ENCODE data around the gene ANKRD37. TPM values are rescaled to one million over a fixed set of nuclear protein-coding genes. Genes with fewer than 3 reads are reported as not detected.

ANKRD37 gene
- total RNA-seq, 1 experiment from 2014 or later: 5.4 TPM

DNA sequence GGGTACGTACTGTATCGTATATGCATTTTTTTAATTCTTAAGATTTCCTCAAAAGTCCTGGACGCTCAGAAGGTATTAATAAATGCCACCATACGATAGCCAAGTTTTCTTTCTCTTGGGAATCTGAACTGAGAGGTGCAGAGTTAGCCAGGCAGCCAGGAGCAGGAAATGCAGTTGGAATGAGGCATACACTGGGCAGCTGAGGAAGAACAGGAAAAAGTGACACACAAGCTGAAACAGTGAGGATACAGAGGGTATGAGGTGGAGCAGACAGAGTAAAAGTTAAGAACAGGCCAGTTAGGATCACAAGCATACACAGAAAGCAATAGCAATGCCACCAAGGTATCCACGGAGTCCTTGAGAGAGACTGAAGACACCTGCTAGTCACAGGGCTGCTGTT, 15.8 kb downstream of the ANKRD37 start:
- DNase-seq (ENCODE audit: low read depth in 1 of 2, low spot score in 2 of 2): no peak
- H3K36me3 ChIP-seq: peaks cover 54% of the 10 kb centered on the region
- H3K4me3 ChIP-seq: no peak overlapping the region
- H3K9me3 ChIP-seq (replicated peaks): no peaks in the 10 kb centered on the region
- no peak overlapping the region for H3K27ac ChIP-seq
- H3K27me3 ChIP-seq (replicated peaks): no peaks in the 10 kb centered on the region
- H3K4me1 ChIP-seq (replicated peaks): no peaks in the 10 kb centered on the region

DNA sequence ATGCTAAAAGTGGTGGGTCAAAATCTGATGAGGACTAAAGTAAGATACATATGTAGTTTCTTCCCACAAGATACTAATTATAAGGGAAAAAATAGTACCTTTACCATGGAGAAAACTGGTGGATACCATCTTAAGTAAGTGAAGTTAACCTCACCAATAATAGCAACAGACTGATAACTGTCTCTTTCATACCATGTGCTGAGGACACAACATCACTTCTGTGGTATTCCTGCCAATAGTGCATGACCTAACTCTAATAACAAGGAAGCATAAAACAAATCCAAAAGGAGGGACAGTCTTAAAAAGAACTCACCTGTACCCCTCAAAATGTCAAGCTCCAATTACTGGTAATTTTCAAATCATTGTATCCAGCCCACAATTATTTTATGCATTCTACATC, 20.3 kb downstream of the ANKRD37 start:
- no peaks in the 10 kb centered on the region for H3K27me3 ChIP-seq (replicated peaks)
- H3K9me3 ChIP-seq (replicated peaks): no peaks in the 10 kb centered on the region
- H3K36me3 ChIP-seq: peaks cover 44% of the 10 kb centered on the region
- no peak for DNase-seq (ENCODE audit: low read depth in 1 of 2, low spot score in 2 of 2)
- H3K4me1 ChIP-seq (replicated peaks): no peaks in the 10 kb centered on the region
- H3K27ac ChIP-seq: no peak overlapping the region
- no peak overlapping the region for H3K4me3 ChIP-seq

DNA sequence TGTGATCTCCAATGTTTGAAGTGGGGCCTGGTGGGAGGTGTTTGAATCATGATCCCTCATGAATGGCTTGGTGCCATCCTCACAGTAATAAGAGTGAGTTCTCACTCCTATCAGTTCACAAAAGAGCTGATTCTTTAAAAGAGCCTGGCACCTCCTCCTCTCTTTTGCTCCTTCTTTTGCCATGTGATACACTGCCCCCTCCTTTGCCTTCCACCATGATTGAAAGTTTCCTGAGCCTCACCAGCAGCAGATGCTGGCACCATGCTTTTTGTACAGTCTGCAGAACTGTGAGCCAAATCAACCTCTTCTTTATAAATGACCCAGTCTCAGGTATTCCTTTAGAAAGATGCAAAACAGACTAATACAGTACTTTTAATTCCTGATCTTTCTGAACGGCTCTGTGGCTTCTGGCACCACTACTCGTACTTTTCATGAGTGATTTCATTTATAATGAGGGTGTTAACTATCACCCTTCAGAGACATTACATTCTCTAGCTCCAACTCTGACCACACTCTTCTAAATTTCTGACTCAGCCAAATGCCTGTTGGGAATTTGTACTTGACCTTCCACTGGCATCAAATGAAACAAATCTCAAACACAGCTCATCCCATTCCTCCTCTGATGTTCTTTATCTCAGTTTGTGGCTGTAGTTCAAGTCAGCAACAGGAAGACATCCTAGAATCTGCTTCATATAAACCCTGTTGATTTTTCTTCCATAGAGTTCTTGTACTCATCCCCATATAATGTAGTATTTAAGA, 24.9 kb downstream of the ANKRD37 start:
- no peak overlapping the region for H3K4me3 ChIP-seq
- peak in 1 of 2 experiments; percentile 4 for DNase-seq (ENCODE audit: low read depth in 1 of 2, low spot score in 2 of 2)
- peaks cover 8% of the 10 kb centered on the region for H3K4me1 ChIP-seq (replicated peaks)

DNA sequence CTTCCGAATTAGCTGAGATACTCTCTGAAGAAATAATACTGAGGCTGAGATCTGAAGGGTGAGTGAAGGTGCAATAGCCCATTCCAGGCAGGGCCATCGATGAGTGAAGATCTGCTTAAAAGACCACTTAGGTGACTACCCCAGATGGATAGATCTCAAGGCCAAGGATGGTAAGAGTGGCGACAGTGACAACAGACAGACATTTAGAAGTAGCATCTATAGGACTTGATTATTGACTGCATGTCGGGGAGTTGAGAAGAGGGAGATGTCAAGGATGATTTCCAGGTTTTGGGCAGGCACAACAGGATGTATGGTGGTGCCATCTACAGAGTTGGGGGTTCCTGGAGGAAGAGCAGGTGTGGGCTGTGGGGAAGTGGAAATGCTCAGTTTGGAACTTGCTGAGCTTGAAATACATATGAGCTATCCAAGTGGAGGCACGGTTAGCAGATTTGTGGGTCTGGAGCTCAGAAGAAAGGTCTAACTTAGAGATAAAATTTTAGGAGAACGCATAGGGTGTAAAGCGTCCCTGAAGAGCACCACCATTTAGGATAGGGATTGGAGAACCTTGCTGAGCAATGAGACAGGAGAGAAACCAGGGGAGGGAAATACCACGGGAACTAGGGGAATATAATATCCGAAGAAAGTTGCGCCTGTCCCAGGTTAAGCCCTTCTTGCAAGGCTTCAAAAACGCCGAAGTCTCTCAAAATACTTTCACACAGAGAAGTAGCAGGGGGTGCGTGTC, 28.4 kb downstream of the ANKRD37 start:
- Histone ChIP-seq H3K9me3 (replicated peaks) (no peaks in the 10 kb centered on the region), H3K27me3 (replicated peaks) (no peaks in the 10 kb centered on the region), H3K4me3 (peak overlapping the region; percentile 78), H3K27ac (peak overlapping the region; percentile 100), H3K4me1 (replicated peaks) (peaks cover 8% of the 10 kb centered on the region), H3K36me3 (peaks cover 12% of the 10 kb centered on the region)
- DNase-seq (ENCODE audit: low read depth in 1 of 2, low spot score in 2 of 2): no peak

More for the DNA sequence above, 24.9 kb downstream of the ANKRD37 start:
- Histone ChIP-seq H3K27ac (no peak overlapping the region), H3K27me3 (replicated peaks) (no peaks in the 10 kb centered on the region), H3K36me3 (peaks cover 22% of the 10 kb centered on the region), H3K9me3 (replicated peaks) (no peaks in the 10 kb centered on the region)

DNA sequence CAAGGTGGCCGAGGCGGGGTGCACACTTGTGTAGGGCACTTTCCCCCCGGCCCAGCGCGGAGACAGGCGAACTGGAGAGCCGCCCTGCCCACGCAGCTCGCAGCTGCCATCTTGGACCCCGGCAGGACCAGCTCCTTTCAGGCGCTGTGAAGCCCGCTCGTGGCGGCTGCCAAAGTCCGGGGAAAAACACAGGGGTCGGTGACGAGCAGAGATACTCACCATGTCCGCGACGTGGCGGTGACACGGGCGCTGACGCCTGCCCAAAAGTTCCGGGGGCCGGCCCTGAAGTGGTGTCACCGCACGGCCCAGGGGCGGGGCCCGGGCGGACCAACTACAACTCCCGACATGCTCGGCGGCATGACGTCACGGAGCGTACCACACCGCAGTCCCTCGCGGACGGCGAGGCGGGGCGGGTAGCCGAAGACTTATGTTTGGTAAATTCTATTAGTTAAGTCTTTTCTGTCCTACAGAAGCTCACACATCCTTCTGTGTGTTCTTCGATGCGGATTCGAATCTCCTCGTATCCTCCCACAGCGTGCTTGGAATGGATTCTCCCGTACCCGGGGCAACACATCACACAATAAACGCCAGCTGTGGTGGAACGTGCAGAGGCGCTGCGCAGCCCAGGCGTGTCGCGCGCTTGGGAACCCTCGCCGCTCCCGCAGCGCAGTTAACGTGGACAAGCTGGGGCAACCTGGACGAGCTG, 29.2 kb downstream of the ANKRD37 start, which contains the start of gene UFSP2:
Gene UFSP2 (minus strand): TSS at position 318 of the 706 bp plus-strand sequence. CDS start 96 bp downstream, at position 222.
- peak within 1 kb of the TSS; percentile 100 for H3K27ac ChIP-seq
- peaks cover 8% of the 10 kb centered on the region for H3K4me1 ChIP-seq (replicated peaks)
- H3K9me3 ChIP-seq (replicated peaks): no peaks in the 10 kb centered on the region
- H3K4me3 ChIP-seq: peak within 1 kb of the TSS; percentile 78
- peaks cover 12% of the 10 kb centered on the region for H3K36me3 ChIP-seq
- no peaks in the 10 kb centered on the region for H3K27me3 ChIP-seq (replicated peaks)
- peak; percentile 82 to 98 for DNase-seq (ENCODE audit: low read depth in 1 of 2, low spot score in 2 of 2)

GRCh38 chr4:185426960-185427688, 30.5 kb downstream of the ANKRD37 start:
- Histone ChIP-seq H3K4me3 (no peak overlapping the region), H3K27me3 (replicated peaks) (no peaks in the 10 kb centered on the region), H3K27ac (no peak overlapping the region), H3K36me3 (peaks cover 5% of the 10 kb centered on the region), H3K9me3 (replicated peaks) (no peaks in the 10 kb centered on the region), H3K4me1 (replicated peaks) (peaks cover 8% of the 10 kb centered on the region)
- DNase-seq (ENCODE audit: low read depth in 1 of 2, low spot score in 2 of 2): no peak

- no peak overlapping the region for H3K27ac ChIP-seq
- H3K9me3 ChIP-seq (replicated peaks): no peaks in the 10 kb centered on the region
- H3K4me3 ChIP-seq: no peak overlapping the region
- H3K4me1 ChIP-seq (replicated peaks): peaks cover 8% of the 10 kb centered on the region
- DNase-seq (ENCODE audit: low read depth in 1 of 2, low spot score in 2 of 2): no peak
- H3K27me3 ChIP-seq (replicated peaks): no peaks in the 10 kb centered on the region
- H3K36me3 ChIP-seq: peaks cover 5% of the 10 kb centered on the region
These were observed 33.0 kb downstream of the ANKRD37 start for GRCh38 chr4:185429660-185430059.

GRCh38 chr4:185435466-185435865, 38.8 kb downstream of the ANKRD37 start:
- Histone ChIP-seq H3K4me3 (no peak overlapping the region), H3K9me3 (replicated peaks) (no peaks in the 10 kb centered on the region), H3K36me3 (no peaks in the 10 kb centered on the region), H3K27me3 (replicated peaks) (no peaks in the 10 kb centered on the region), H3K27ac (no peak overlapping the region), H3K4me1 (replicated peaks) (no peaks in the 10 kb centered on the region)
- DNase-seq (ENCODE audit: low read depth in 1 of 2, low spot score in 2 of 2): no peak

- Histone ChIP-seq H3K27me3 (replicated peaks) (peaks cover 4% of the 10 kb centered on the region; the same call in 1 of the 2 replicates), H3K27ac (no peak overlapping the region), H3K9me3 (replicated peaks) (no peaks in the 10 kb centered on the region), H3K4me3 (no peak overlapping the region), H3K36me3 (no peaks in the 10 kb centered on the region), H3K4me1 (replicated peaks) (no peaks in the 10 kb centered on the region)
- DNase-seq (ENCODE audit: low read depth in 1 of 2, low spot score in 2 of 2): no peak
These were observed 41.2 kb downstream of the ANKRD37 start for GRCh38 chr4:185437809-185438208.

GRCh38 chr4:185441479-185441878, 44.8 kb downstream of the ANKRD37 start:
- H3K4me3 ChIP-seq: no peak overlapping the region
- no peak for DNase-seq (ENCODE audit: low read depth in 1 of 2, low spot score in 2 of 2)
- H3K27ac ChIP-seq: no peak overlapping the region
- H3K9me3 ChIP-seq (replicated peaks): no peaks in the 10 kb centered on the region
- no peaks in the 10 kb centered on the region for H3K36me3 ChIP-seq
- no peaks in the 10 kb centered on the region for H3K4me1 ChIP-seq (replicated peaks)
- H3K27me3 ChIP-seq (replicated peaks): peaks cover 5% of the 10 kb centered on the region; the same call in 1 of the 2 replicates

GRCh38 chr4:185445209-185445608, 48.6 kb downstream of the ANKRD37 start:
- no peaks in the 10 kb centered on the region for H3K9me3 ChIP-seq (replicated peaks)
- H3K27ac ChIP-seq: no peak overlapping the region
- no peak for DNase-seq (ENCODE audit: low read depth in 1 of 2, low spot score in 2 of 2)
- no peaks in the 10 kb centered on the region for H3K4me1 ChIP-seq (replicated peaks)
- no peak overlapping the region for H3K4me3 ChIP-seq
- H3K36me3 ChIP-seq: no peaks in the 10 kb centered on the region
- peaks cover 5% of the 10 kb centered on the region for H3K27me3 ChIP-seq (replicated peaks)

Measured in SJSA1 (cell line).